Osteoblast (primary cell): ENCODE data around the gene DGKQ. TPM values are rescaled to one million over a fixed set of nuclear protein-coding genes. Genes with fewer than 3 reads are reported as not detected.

ENCODE experiments used
- DNase-seq: peaks from one replicate; pipeline ENCODE4 v3.0.0; 2011; ENCODE audit warnings: low spot score, mixed read lengths; ENCODE audit not compliant: insufficient read length; ENCODE audit errors: missing footprints
- H2AFZ ChIP-seq: 2 replicates; pipeline ENCODE4 v1.6.0; 2011; ENCODE audit warnings: mild to moderate bottlenecking, low read length
- H3K27ac ChIP-seq: 2 replicates; pipeline ENCODE4 v1.5.1; 2011; ENCODE audit warnings: mild to moderate bottlenecking, low read depth, low read length, moderate library complexity
- H3K27me3 ChIP-seq: 2 replicates; pipeline ENCODE4 v1.6.0; 2012; ENCODE audit warnings: mild to moderate bottlenecking, control low read depth, inconsistent platforms, low read length, moderate library complexity; ENCODE audit not compliant: insufficient read depth
- H3K36me3 ChIP-seq: 2 replicates; pipeline ENCODE4 v1.5.1; 2011; ENCODE audit warnings: mild to moderate bottlenecking, low read length, control low read depth, moderate library complexity; ENCODE audit not compliant: insufficient read depth
- H3K4me1 ChIP-seq: 2 replicates; pipeline ENCODE4 v1.5.1; 2011; ENCODE audit warnings: mild to moderate bottlenecking, low read length, control low read depth, moderate library complexity; ENCODE audit not compliant: insufficient read depth
- H3K4me2 ChIP-seq: 2 replicates; pipeline ENCODE4 v1.6.0; 2011; ENCODE audit warnings: mild to moderate bottlenecking, low read length; ENCODE audit not compliant: insufficient read depth
- H3K4me3 ChIP-seq: fragments of 200-600 bp; sonication (generic); 3 replicates; pipeline ENCODE4 v1.5.1; 2012; ENCODE audit warnings: mild to moderate bottlenecking, low read length, inconsistent platforms; ENCODE audit not compliant: insufficient read depth
- H3K79me2 ChIP-seq: 2 replicates; pipeline ENCODE4 v1.6.0; 2012; ENCODE audit warnings: mild to moderate bottlenecking, low read length, control low read depth, inconsistent platforms; ENCODE audit not compliant: insufficient read depth
- H3K9me3 ChIP-seq: 2 replicates; pipeline ENCODE4 v1.5.1; 2011; ENCODE audit warnings: low read depth, low read length, control low read depth
- H4K20me1 ChIP-seq: 2 replicates; pipeline ENCODE4 v1.6.0; 2012; ENCODE audit warnings: mild to moderate bottlenecking, low read length, control low read depth; ENCODE audit not compliant: insufficient read depth
- CTCF ChIP-seq: IDR thresholded peaks from 2 replicates; pipeline ENCODE4 v1.5.1; 2011; ENCODE audit warnings: mild to moderate bottlenecking, low read depth, low read length, moderate library complexity; ENCODE audit errors: extremely low read depth
- total RNA-seq: library from RNA; depleted of rRNA; stranded (reverse); fragments of >200 nt; gene quantifications from 2 replicates; pipeline ENCODE4 v1.2.3, GENCODE V29; 2012

Gene DGKQ
- total RNA-seq, 1 donor: 15.2 TPM

- Histone ChIP-seq H3K4me3 (no peak overlapping the region), H3K9me3 (no peaks in the 10 kb centered on the region), H3K4me1 (no peaks in the 10 kb centered on the region), H2AFZ (no peak overlapping the region), H3K27me3 (peaks cover 30% of the 10 kb centered on the region), H3K27ac (no peak overlapping the region), H3K36me3 (no peaks in the 10 kb centered on the region), H3K4me2 (no peak overlapping the region), H3K79me2 (no peaks in the 10 kb centered on the region), H4K20me1 (peaks cover 23% of the 10 kb centered on the region)
- DNase-seq: no peak
- TF ChIP-seq CTCF: peak; percentile 15
Observed at GRCh38 chr4:995311-996026, 22.1 kb upstream of the DGKQ start.

GRCh38 chr4:993111-994029 lies 20.0 kb upstream of the DGKQ start, which contains the start of gene SLC26A1:
TSS of gene SLC26A1 (minus strand) at chr4:993404. CDS start at chr4:991703, 1,701 bp downstream.
- H3K27ac ChIP-seq: no peak within 1 kb of the TSS
- no peak within 1 kb of the TSS for H3K4me2 ChIP-seq
- peaks cover 26% of the 10 kb centered on the region for H4K20me1 ChIP-seq
- H3K79me2 ChIP-seq: no peaks in the 10 kb centered on the region
- TF ChIP-seq CTCF: no peak
- no peaks in the 10 kb centered on the region for H3K36me3 ChIP-seq
- no peak for DNase-seq
- H3K27me3 ChIP-seq: peaks cover 16% of the 10 kb centered on the region
- H3K4me3 ChIP-seq: no peak within 1 kb of the TSS
- no peaks in the 10 kb centered on the region for H3K9me3 ChIP-seq
- H3K4me1 ChIP-seq: no peaks in the 10 kb centered on the region
- H2AFZ ChIP-seq: no peak within 1 kb of the TSS

- Histone ChIP-seq H3K9me3 (no peaks in the 10 kb centered on the region), H4K20me1 (peaks cover 30% of the 10 kb centered on the region), H3K27ac (no peak overlapping the region), H3K4me1 (peaks cover 6% of the 10 kb centered on the region), H2AFZ (no peak overlapping the region), H3K27me3 (peaks cover 8% of the 10 kb centered on the region), H3K4me2 (no peak overlapping the region), H3K4me3 (no peak overlapping the region), H3K79me2 (peaks cover 7% of the 10 kb centered on the region), H3K36me3 (no peaks in the 10 kb centered on the region)
- DNase-seq: no peak
- TF ChIP-seq CTCF: no peak
Observed at GRCh38 chr4:992297-993110, 19.1 kb upstream of the DGKQ start.
